Mononuclear cell (primary cell): ENCODE results near the gene POU2F1. TPM values are rescaled to one million over a fixed set of nuclear protein-coding genes. Genes with fewer than 3 reads are reported as not detected.

Experiments used
- H3K27me3 ChIP-seq: 2 replicates; pipeline ENCODE4 v1.6.0; 2011; ENCODE audit warnings: low read length, control low read depth; ENCODE audit not compliant: insufficient read depth
- H3K4me1 ChIP-seq: 2 replicates; pipeline ENCODE4 v1.5.1; 2011; ENCODE audit warnings: mild to moderate bottlenecking, low read length, control low read depth; ENCODE audit not compliant: insufficient read depth
- H3K4me3 ChIP-seq: 2 replicates; pipeline ENCODE4 v1.5.1; 2011; ENCODE audit warnings: mild to moderate bottlenecking, low read length, moderate library complexity
- H3K9me3 ChIP-seq: 2 replicates; pipeline ENCODE4 v1.5.1; 2011; ENCODE audit warnings: low read depth, mild to moderate bottlenecking, control low read depth, low read length
- total RNA-seq: library from RNA; depleted of rRNA; stranded (reverse); fragments of >200 nt; gene quantifications from one replicate; pipeline ENCODE4 v1.2.3, GENCODE V29; 2012

The POU2F1 gene
- total RNA-seq, 1 donor: 47.5 TPM

DNA sequence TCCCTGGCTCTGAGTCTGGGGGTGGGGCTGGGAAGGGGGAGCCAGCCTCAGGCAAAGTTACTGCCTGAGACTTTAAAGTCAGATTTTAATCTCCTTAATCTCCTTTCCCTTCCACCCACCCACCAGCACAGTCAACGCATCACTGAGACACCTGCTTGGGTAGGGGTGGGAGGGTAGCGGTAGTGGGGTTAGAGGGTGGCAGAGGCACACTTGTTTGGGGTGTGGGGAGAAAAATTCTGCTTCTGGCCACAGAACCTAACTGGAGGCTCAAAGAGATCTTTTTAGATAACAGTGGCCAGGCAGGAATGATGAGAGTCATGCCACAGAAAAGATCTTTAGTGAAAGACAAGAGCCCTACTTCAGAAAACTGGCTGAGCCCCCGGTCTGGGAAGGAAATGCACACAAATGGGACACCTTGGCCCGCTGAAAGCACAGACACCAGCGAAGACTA lies 253.5 kb downstream of the POU2F1 start:
- H3K4me3 ChIP-seq: no peak overlapping the region
- H3K4me1 ChIP-seq: peaks cover 61% of the 10 kb centered on the region
- H3K9me3 ChIP-seq: no peaks in the 10 kb centered on the region
- H3K27me3 ChIP-seq: no peaks in the 10 kb centered on the region

DNA sequence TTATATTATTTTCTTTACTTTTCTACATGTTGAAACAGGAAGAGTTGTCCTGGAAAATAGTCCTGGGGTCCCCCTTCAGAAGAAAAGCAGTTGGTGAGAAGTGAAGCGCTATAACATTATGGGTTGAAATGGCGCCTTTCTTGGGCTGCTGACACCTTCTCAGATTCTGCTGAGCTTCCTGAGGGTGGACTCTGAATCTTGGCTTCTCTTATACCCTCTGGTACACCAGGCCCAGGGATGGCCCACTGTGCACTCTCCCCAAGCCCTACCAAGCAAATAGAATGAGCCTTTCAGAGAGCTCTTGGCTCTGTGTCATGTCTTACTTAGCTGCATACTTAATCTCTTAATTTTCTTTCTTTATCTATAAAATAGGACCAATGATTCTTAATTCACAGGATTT lies 255.4 kb downstream of the POU2F1 start:
- Histone ChIP-seq H3K27me3 (no peaks in the 10 kb centered on the region), H3K4me3 (no peak overlapping the region), H3K4me1 (peaks cover 78% of the 10 kb centered on the region), H3K9me3 (no peaks in the 10 kb centered on the region)

Other genes starting within 250 kb of the POU2F1 start
- gene ILDR2, start 245.3 kb upstream of the POU2F1 start, total RNA-seq: 1.5 TPM
- gene MAEL, start 231.6 kb upstream of the POU2F1 start, total RNA-seq: not detected
- gene GPA33, start 130.5 kb upstream of the POU2F1 start, total RNA-seq: 2.6 TPM
- not detected for gene STYXL2, start 126.8 kb upstream of the POU2F1 start, total RNA-seq